Mesenteric fat pad (tissue), 1 donor: ENCODE data around the gene CLASRP. TPM values are rescaled to one million over a fixed set of nuclear protein-coding genes. Genes with fewer than 3 reads are reported as not detected.

Source experiments
- DNase-seq: peaks from one replicate; pipeline ENCODE4 v3.0.0-alpha.2; 2020; ENCODE audit warnings: low spot score
- total RNA-seq: library from RNA; stranded (reverse); fragmentation: NEBNext Ultra II Directional; extraction: Animal tissue kit (Norgen Biotek cat#: 25700); gene quantifications from one replicate; pipeline ENCODE4 v1.2.1, GENCODE V29; 2021
- donor health status: DM: yes; HTN: yes; CAD: no.

The CLASRP gene
- total RNA-seq, 1 donor from 2014 or later: 78.3 TPM

DNA sequence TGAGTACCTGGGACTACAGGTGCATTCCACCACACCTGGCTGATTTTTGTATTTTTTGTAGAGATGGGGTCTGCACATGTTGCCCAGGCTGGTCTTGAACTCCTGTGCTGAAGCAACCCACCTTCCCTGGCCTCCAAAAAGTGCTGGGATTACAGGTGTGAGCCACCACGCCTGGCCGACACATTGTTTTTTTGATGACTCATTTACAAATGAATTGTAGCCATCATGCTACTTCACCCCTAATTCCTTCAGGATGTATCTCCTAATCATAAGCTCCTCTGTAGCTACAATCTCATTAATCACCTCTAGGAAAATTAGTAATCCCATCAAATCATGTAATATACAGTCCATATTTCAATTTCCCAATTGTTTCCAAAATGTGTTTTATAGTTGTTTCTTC is 19.7 kb upstream of the CLASRP start:
- no peak for DNase-seq

DNA sequence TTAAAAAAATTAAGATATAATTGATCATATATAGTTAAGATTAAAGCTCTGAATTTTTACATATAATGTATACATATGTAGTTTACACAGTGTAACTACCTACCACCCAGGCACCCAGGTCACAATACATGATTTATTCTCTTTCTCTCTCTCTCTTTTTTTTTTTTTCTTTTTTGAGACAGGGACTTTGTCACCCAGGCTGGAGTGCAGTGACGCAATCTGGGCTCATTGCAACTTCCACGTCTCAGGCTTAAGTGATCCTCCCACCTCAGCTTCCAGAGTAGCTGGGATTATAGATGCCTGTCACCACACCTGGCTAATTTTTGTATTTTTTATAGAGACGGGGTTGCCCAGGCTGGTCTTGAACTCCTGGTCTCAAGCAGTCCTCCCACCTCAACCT is 18.8 kb upstream of the CLASRP start:
- DNase-seq: no peak

DNA sequence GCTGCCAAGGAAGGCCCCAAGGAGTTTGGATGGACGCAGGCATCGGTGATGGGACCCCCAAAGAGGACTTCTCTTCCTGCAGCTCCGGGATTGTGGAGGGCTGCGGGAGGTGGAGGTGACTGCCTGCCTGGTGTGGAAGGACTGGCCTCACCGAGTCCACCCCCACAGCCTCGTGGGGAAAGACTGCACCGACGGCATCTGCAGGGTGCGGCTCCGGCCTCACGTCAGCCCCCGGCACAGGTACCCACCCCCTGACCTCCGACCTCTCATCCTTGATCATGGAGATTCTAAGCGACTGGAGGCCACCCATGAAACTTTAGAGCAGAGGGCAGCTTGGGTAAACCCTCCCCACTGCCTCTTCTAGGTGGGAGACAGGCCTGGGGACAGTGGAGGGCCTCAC is 16.9 kb upstream of the CLASRP start:
- no peak for DNase-seq

DNA sequence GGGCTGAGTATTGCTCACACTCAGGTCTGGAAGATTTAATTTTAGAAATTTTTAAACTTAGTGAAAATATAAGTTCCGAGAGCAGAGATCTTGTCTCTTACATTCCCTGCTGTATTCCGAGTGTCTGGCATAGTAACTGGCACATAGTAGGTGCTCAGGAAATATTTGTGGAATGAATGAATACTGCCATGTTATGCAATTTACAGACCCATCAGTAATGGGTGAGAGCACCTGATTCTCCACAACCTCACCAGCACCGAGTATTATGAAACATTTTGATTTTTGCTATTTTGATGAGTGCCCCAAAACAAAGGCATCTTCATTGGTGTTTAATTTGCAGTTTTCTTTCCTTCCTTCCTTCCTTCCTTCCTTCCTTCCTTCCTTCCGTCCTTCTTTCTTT is 15.8 kb upstream of the CLASRP start:
- no peak for DNase-seq

DNA sequence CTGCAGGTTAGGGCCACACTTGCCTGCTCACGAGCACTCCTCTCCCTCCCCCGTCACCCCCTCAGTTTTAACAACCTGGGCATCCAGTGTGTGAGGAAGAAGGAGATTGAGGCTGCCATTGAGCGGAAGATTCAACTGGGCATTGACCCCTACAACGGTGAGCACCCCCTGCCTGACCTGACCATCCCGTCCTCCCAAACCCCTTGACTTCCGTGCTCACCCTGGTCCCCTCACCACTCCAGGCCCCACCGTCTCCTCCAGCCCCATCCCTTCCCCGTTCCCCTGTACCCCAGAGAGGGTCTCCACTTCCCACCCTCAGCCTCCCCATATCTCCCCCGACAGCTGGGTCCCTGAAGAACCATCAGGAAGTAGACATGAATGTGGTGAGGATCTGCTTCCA is 13.6 kb upstream of the CLASRP start:
- DNase-seq: no peak

DNA sequence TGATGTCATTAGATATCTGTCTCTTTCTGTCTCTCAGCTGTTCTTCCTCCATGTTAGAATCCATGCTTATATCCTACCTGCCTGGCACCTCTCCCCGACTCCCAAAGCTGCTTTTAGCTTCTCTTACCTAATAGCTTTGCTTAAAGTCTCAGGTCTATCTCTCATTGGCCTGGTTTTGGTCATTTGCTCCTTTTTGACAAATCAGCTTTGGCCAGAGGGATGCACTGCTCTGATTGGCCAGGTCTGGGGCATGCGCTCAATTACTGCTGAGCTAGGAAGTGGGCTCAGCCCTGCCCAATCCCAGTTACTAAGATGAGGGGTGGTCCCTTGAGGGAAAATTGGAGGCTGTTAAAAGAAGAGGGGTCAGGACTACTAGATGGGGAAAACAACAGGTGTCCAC is 11.5 kb upstream of the CLASRP start:
- DNase-seq: no peak

DNA sequence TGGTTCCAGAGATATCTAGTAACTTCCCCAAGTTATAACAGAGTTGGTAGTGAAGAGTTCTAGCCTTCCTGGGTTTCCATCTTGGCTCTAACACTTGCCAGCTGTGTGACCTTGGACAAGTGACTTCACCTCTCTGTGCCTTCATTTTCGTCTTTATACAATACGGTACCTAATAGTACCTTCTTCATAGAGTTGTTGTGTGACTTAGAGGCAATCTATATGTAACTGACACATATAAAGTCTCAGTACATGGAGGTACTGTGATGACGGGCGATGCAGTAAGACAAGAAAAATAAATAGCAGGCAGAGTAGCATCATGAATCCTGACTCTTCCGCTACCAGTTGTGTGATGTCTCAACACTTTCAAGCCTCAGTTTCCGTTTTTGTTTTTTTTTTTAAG is 8.0 kb upstream of the CLASRP start:
- no peak for DNase-seq

DNA sequence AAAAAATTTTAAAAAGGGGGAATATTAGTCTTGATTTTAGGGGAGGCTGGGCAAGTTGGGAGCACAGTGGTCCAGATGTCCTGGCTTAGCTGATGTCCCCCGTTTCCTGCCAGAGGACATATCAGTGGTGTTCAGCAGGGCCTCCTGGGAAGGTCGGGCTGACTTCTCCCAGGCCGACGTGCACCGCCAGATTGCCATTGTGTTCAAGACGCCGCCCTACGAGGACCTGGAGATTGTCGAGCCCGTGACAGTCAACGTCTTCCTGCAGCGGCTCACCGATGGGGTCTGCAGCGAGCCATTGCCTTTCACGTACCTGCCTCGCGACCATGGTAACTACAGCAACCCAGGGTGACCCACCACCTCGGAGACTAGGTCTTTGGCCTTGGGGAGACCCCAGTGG is 6.4 kb upstream of the CLASRP start:
- no peak for DNase-seq

DNA sequence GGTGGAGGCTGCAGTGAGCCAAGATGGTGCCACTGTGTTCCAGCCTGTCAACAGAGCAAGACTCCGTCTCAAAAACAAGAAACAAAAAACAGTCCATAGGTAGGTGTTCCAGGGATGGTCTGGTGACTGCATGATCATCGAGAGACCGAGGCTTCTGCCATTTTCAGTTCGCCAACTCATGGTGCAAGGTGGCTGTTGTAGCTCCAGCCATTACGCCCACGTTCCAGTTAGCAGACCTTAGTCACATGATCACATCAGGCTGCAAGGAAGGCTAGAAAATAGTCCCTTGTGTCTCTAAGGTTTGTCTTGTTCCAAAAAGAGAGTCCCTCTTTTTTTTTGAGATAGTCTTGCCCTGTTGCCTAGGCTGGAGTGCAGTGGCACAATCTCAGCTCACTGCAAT is 3.1 kb upstream of the CLASRP start:
- no peak for DNase-seq

DNA sequence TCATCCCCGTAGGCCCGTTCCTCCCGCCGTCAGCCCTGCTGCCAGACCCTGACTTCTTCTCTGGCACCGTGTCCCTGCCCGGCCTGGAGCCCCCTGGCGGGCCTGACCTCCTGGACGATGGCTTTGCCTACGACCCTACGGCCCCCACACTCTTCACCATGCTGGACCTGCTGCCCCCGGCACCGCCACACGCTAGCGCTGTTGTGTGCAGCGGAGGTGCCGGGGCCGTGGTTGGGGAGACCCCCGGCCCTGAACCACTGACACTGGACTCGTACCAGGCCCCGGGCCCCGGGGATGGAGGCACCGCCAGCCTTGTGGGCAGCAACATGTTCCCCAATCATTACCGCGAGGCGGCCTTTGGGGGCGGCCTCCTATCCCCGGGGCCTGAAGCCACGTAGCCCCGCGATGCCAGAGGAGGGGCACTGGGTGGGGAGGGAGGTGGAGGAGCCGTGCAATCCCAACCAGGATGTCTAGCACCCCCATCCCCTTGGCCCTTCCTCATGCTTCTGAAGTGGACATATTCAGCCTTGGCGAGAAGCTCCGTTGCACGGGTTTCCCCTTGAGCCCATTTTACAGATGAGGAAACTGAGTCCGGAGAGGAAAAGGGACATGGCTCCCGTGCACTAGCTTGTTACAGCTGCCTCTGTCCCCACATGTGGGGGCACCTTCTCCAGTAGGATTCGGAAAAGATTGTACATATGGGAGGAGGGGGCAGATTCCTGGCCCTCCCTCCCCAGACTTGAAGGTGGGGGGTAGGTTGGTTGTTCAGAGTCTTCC is 1.3 kb upstream of the CLASRP start:
- DNase-seq: no peak

DNA sequence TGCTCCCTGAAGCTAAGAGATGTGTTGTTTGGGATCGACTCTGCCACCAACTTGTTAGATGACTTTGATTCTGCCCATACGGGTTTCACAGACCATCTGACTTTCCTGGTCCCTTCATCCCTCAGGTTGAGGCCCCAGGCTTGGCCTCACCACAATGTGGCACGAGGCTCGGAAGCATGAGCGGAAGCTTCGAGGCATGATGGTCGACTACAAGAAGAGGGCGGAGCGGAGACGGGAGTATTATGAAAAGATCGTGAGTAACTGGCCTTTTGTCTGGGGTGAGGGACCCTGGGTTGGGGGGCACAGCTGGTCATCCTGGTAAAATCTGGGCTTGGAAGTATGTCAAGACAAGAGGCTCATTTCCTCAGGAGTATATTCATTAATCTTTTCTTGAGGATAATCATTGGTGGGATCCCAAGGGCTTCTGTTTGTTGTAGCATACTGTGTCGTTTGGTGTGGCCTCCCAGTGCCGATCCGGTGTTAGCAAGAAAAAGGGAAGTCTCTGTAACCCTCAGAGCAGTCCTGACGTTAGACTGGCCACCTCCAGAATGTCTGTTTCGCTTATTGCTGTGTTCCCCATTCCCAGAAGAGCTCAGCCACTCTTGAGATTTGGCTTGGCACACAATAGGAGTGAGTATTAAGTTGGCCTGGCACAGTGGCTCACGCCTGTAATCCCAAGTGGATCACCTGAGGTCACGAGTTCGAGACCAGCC is 1.4 kb downstream of the CLASRP start:
- no peak for DNase-seq

DNA sequence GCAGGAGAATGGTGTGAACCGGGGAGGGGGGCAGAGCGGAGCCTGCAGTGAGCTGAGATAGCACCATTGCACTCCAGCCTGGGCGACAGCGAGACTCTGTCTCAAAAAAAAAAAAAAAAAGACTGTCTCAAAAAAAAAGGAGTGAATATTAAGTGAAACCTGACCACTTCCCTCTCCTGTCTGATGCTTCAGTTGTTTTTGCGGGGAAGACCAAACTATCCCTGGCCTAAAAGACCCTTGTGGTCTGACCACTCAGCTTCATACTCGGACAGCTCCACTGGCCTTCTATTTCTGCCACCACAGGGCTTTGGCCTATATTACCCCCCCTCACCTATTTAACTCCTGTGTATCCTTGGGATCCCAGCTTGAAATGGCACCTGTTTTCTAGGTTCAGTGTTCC is 2.3 kb downstream of the CLASRP start:
- DNase-seq: no peak

DNA sequence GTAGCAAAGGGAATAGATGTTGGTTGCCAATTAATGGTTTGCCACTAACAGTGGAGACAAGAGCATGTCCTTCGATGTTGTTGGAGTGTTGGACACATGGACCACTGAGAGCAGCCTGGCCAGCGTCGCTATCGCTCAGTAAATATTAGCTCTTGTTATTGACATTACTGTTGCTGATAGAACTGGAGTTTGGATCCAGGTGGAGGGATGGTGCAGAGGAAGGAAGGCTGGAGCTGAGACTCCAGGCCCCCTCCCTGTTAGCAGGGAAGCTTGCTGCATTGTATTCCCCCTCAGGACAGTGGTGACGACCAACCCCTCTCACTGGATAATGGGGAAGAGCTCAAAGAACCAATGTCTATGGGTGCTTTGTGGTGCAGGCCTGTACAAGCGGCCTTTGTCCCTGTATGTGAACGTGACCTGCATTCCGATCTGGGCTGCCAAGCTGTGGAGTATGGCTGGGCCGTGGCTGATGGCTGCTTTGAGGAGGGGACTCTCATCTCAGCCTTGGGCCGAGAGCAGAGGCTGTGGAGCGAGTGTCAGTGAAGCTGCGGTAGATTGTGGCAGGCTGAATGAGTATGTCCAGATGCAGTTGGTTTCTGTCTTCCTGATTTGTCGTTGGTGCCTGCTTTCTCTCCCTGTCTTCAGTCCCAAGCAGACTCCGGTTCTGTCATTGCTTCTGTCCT is 7.0 kb downstream of the CLASRP start:
- no peak for DNase-seq

DNA sequence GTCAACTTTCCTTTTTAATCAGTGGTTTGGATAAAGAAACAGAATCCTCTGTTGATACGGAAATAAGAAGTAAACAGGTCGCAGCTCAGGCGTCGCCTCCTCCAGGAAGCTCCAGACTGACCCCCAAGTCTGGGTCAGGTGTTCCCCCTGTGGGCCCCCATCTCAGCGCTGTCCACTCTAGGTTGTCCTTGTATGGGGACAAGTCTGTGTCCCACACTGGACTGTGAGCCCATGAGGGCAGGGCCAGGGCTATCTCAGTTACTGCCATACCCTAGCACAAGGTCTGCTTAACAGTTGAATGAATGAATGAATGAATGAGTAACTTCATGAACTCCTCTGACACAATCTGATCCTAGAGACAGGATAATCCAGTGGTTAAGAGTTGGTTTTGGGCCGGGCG is 7.5 kb downstream of the CLASRP start:
- DNase-seq: no peak

DNA sequence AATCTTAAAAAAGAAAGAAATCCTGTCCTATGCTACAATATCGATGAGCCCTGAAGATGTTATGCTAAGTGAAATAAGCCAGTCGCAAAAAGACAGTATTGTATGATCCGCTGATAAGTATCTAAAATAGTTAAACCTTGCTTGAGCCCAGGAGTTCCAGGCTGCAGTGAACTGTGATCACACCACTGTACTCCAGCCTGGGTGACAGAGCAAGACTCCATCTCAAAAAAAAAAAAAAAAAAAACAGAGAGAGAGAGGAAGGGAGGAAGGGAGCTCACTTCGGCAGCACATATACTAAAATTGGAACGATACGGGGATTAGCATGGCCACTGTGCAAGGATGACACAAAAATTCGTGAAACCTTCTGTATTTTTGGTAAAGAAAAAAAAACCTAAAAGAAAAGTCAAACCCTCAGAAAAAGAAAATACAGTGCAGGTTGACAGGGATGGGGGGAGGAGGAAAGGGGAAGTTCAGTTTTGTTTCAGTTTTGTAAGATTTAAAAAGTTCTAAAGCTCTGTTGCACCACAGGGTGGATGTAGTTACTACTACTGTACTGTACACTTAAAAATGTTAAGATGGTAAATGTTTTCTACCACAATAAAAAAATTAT is 8.4 kb downstream of the CLASRP start:
- no peak for DNase-seq

DNA sequence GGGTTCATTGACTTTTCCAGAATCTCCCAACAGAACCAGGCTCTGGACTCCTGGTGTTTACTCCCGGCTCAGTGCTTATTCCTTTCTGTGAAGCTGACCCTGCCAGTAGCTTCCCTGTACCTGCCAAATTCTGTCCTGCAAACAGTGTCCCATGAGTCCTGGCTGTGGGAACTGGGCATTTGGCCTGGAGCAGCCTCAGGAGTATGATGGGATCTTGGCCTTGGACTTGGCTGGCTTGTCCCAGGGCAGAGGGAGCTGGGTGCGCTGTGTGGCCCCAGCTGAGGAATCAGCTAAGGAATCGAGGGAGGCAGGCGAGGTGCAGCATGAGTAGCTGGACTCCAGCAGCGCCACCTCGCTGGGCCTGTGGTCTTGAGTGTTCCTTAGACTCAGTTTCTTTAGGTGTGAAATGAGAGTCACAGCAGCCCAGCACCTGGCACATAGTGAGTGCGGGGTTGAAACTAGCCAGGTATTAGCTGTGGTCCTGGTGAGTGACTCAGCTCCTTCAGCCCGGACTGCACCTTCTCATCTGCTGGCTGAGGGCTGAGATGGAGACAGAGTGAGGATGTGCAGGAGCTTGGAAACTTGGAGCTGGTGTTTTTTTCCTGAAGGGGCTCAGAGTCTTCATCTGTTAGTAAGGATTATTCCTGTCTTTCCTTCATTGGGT is 10.4 kb downstream of the CLASRP start:
- DNase-seq: no peak

DNA sequence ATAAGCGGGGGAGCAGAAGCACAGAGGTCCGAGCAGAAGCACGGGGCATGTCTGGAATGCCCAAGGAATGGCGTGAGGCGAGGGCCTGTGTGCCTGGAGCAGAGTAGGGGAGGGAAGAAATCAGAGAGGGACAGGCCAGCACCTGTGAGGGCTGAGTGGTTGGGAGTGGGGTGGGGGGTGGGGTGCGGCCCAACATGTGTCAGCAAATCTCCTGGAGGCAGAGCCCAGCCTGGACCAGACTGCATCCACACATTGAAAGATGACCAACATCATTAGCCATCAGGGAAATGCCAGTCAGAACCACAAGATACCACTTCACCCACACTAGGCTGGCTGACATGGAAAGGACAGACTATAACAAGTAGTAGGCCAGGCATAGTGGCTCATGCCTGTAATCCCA is 11.2 kb downstream of the CLASRP start:
- DNase-seq: no peak

DNA sequence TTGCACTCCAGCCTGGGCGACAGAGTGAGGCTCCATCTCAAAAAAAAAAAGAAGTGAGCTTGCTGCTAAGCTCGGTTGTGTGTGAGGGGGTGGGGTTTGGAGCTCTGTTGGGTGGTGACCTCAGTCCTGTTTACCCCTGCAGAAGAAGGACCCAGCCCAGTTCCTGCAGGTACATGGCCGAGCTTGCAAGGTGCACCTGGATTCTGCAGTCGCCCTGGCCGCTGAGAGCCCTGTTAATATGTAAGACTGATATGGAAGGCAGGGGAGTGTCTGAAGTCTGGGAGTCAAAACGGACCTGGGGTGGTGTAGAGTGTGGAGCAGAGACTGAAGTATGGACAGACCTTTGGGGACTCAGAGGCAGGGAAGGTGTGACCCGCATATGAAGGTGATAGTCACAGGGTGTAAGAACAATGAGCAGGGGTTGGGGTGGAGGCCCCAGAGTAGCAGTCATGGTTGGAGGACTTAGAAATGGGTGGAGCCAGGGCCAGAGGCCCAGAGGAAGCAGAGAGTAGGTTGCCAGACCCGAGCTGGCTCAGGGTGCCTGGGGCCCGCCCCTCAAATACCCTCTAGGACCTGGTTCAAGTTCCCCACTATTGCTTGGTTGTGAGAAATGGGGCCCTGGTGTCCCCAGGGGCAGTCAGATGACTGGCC is 13.2 kb downstream of the CLASRP start:
- no peak for DNase-seq

DNA sequence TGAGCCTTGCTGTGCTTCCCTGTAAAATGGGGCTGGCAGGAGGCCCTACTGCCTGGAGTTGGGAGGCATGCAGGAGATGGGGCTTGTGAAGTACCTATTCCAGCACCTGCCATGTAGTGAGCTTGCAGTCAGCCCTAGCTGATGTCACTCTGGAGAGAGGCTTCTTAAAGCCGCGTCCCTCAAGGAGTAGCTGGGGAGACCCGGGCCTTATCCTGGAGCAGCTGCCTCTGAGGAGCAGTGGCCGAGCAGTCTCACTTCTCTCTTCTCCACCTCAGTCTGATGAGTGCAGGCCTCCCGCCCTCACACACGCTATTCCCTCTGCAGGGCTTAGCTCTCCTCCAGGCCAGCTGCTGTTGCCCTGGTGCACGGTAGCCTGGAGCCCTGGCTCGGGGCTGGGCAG is 18.0 kb downstream of the CLASRP start:
- DNase-seq: no peak

DNA sequence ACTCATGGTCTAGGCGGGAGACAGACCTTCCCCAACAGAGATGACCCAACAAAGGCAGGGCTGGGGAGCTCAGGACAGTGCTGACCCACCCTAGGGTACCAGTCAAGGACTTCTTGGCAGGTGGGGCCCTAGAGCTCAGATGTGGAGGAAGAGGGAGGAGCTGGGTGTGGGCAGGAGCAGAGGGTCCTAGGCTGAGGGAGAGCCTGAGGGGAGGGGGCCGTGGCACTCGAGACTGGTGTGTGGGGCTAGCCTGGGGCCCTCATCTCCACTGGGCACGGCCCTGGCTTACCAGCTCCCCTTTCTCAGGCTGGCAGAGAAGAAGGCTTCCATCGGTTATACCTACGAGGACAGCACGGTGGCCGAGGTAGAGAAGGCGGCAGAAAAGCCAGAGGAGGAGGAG is 18.6 kb downstream of the CLASRP start:
- no peak for DNase-seq

DNA sequence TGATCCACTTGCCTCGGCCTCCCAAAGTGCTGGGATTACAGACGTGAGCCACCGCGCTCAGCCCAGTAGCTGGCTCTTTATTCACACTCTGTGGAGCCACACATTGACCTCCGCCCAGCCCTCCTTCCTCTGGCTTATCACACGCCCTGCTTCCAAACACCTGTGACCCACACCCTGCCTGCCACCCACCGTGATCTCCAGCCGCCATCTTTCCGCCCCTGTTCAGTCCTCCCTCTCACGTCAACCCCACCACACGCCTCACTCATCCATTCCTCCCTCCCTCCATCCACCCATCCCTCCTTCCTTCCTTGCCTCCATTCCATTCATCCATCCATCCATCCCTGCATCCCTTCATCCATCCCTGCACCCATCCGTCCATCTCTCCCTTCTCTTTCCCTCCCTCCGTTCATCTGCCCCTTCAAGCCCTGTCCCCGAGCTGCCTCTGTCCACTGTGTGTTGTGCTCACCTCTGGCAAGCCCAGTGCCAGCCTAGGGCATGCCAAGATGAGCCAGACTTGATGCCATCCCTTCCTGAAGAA is 19.8 kb downstream of the CLASRP start:
- DNase-seq: no peak
